ENCODE measurements around the gene NCOR1.

DNA sequence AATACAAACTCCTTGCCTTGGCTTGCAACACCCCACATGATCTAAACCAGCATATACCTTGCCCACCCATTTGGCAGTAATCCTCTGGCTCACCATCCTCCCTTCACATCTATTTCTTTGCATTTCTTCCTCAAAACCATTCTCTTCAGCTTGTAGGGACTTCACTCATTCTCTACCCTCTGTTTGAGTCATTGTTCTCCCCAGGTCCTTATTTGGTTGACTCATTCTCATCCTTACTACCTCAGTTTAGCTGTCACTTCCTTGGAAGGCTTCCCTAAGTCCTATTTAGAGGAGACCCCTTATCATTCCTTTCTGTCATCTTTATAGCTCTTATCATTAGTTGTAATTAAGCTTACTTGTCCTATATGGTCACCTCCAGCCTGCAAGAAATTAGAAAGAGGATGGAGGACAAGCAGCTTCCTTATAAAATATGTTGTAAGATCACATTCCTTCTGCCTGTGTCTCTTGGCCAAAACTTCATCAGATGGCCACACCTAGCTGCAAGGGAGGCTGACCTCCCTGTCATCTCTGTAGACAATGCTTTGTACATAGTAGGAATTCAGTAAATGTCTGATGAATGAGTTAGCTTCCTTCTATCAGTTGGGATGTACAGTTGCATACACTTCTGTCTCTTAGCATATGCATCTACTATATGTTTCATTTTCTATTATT lies 214.0 kb downstream of the NCOR1 start:
- no peak for TF ChIP-seq POLR2A (IDR thresholded peaks at IDR 0.05)
- TF ChIP-seq, protein P1, sequence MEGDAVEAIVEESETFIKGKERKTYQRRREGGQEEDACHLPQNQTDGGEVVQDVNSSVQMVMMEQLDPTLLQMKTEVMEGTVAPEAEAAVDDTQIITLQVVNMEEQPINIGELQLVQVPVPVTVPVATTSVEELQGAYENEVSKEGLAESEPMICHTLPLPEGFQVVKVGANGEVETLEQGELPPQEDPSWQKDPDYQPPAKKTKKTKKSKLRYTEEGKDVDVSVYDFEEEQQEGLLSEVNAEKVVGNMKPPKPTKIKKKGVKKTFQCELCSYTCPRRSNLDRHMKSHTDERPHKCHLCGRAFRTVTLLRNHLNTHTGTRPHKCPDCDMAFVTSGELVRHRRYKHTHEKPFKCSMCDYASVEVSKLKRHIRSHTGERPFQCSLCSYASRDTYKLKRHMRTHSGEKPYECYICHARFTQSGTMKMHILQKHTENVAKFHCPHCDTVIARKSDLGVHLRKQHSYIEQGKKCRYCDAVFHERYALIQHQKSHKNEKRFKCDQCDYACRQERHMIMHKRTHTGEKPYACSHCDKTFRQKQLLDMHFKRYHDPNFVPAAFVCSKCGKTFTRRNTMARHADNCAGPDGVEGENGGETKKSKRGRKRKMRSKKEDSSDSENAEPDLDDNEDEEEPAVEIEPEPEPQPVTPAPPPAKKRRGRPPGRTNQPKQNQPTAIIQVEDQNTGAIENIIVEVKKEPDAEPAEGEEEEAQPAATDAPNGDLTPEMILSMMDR (IDR thresholded peaks at IDR 0.05), result no peak
